ENCODE measurements around the gene CENPC.

Gene CENPC

GRCh38 chr4:67550857-67551256 is 5.6 kb upstream of the CENPC start:
- ATAC-seq: no peak
- TF ChIP-seq POU6F1 (CRISPR knock-in tag; IDR thresholded peaks at IDR 0.05; ENCODE audit: borderline replicate concordance, low read depth) (no peak), TOX (CRISPR knock-in tag; IDR thresholded peaks at IDR 0.05; ENCODE audit: borderline replicate concordance) (no peak), TCF4 (CRISPR knock-in tag; IDR thresholded peaks at IDR 0.05; ENCODE audit: borderline replicate concordance) (no peak), CREB5 (CRISPR knock-in tag; IDR thresholded peaks at IDR 0.05; ENCODE audit: low read depth) (no peak), ZNF70 (CRISPR knock-in tag; IDR thresholded peaks at IDR 0.05) (no peak), ZFP3 (CRISPR knock-in tag; IDR thresholded peaks at IDR 0.05) (no peak), ZC3H10 (CRISPR knock-in tag; IDR thresholded peaks at IDR 0.05) (no peak), PPARA (CRISPR knock-in tag; IDR thresholded peaks at IDR 0.05; ENCODE audit: borderline replicate concordance) (no peak), PATZ1 (CRISPR knock-in tag; IDR thresholded peaks at IDR 0.05; ENCODE audit: borderline replicate concordance) (no peak), ESRRG (CRISPR knock-in tag; IDR thresholded peaks at IDR 0.05) (no peak), TSHZ2 (CRISPR knock-in tag; IDR thresholded peaks at IDR 0.05) (no peak)

GRCh38 chr4:67550451-67550850 is 5.1 kb upstream of the CENPC start:
- ATAC-seq: no peak
- TF ChIP-seq PPARA (CRISPR knock-in tag; IDR thresholded peaks at IDR 0.05; ENCODE audit: borderline replicate concordance) (no peak), TOX (CRISPR knock-in tag; IDR thresholded peaks at IDR 0.05; ENCODE audit: borderline replicate concordance) (no peak), OSR1 (CRISPR knock-in tag; IDR thresholded peaks at IDR 0.05) (no peak), ZC3H10 (CRISPR knock-in tag; IDR thresholded peaks at IDR 0.05) (no peak), GLIS3 (CRISPR knock-in tag; IDR thresholded peaks at IDR 0.05) (no peak), ZFP30 (CRISPR knock-in tag; IDR thresholded peaks at IDR 0.05) (no peak), PATZ1 (CRISPR knock-in tag; IDR thresholded peaks at IDR 0.05; ENCODE audit: borderline replicate concordance) (no peak)

GRCh38 chr4:67549123-67549522 is 3.8 kb upstream of the CENPC start:
- ATAC-seq: no peak

More at GRCh38 chr4:67549123-67549522, 3.8 kb upstream of the CENPC start:
- TF ChIP-seq ZC3H10 (CRISPR knock-in tag; IDR thresholded peaks at IDR 0.05) (no peak), CSDC2 (CRISPR knock-in tag; IDR thresholded peaks at IDR 0.05) (no peak), SNAI2 (CRISPR knock-in tag; IDR thresholded peaks at IDR 0.05) (no peak), PPARA (CRISPR knock-in tag; IDR thresholded peaks at IDR 0.05; ENCODE audit: borderline replicate concordance) (no peak), ARNTL (CRISPR knock-in tag; IDR thresholded peaks at IDR 0.05; ENCODE audit: borderline replicate concordance, low read depth) (no peak), ZFP3 (CRISPR knock-in tag; IDR thresholded peaks at IDR 0.05) (no peak), ISL1 (CRISPR knock-in tag; IDR thresholded peaks at IDR 0.05) (no peak), GLIS3 (CRISPR knock-in tag; IDR thresholded peaks at IDR 0.05) (no peak), ZNF70 (CRISPR knock-in tag; IDR thresholded peaks at IDR 0.05) (no peak), POU6F1 (CRISPR knock-in tag; IDR thresholded peaks at IDR 0.05; ENCODE audit: borderline replicate concordance, low read depth) (no peak), OSR1 (CRISPR knock-in tag; IDR thresholded peaks at IDR 0.05) (no peak), CSRNP3 (CRISPR knock-in tag; IDR thresholded peaks at IDR 0.05) (no peak), ZFP30 (CRISPR knock-in tag; IDR thresholded peaks at IDR 0.05) (no peak), ESRRG (CRISPR knock-in tag; IDR thresholded peaks at IDR 0.05) (no peak), ZNF565 (CRISPR knock-in tag; conservative IDR thresholded peaks at IDR 0.05; ENCODE audit: low read depth) (no peak), BACH2 (CRISPR knock-in tag; IDR thresholded peaks at IDR 0.05; ENCODE audit: borderline replicate concordance) (no peak), ZNF8 (CRISPR knock-in tag; IDR thresholded peaks at IDR 0.05) (no peak), RARB (CRISPR knock-in tag; IDR thresholded peaks at IDR 0.05) (no peak)

Data from SK-N-SH treated with all-trans-retinoic acid at 6 μM for 48 hours (cell line).